Thyroid gland (tissue), 4 donors: ENCODE results near the gene MTA3. TPM values are rescaled to one million over a fixed set of nuclear protein-coding genes. Genes with fewer than 3 reads are reported as not detected.

ENCODE experiments used
- DNase-seq, 2 donors: peaks; one replicate each; pipeline ENCODE4 v3.0.0-alpha.2; 2019
- H3K27ac ChIP-seq, 3 donors: fragments of 200-600 bp; sonication (generic); 1 replicate in 2 of 3; 2 replicates in 1 of 3; pipeline ENCODE4 v1.5.1; 2016 to 2019; ENCODE audit warnings: mild to moderate bottlenecking in 1 of 3, moderate library complexity in 1 of 3
- H3K27me3 ChIP-seq: fragments of 200-600 bp; sonication (generic); one replicate; pipeline ENCODE4 v1.5.1; 2019
- H3K36me3 ChIP-seq, 2 donors: fragments of 200-600 bp; sonication (generic); one replicate each; pipeline ENCODE4 v1.5.1; 2016 to 2019
- H3K4me1 ChIP-seq, 2 donors: fragments of 200-600 bp; sonication (generic); one replicate each; pipeline ENCODE4 v1.5.1; 2017 to 2019
- H3K4me3 ChIP-seq, 3 donors: fragments of 200-600 bp; sonication (generic); replicated peaks in 1 of 3; 1 replicate in 2 of 3; 2 replicates in 1 of 3; pipeline ENCODE4 v1.5.1; 2016; ENCODE audit warnings: mild to moderate bottlenecking in 1 of 3
- H3K9me3 ChIP-seq: fragments of 200-600 bp; sonication (generic); one replicate; pipeline ENCODE4 v1.5.1; 2017
- POLR2A ChIP-seq, 2 donors: fragments of 450-650 bp; IDR thresholded peaks; one replicate each; pipeline ENCODE4 v1.6.1; 2017; ENCODE audit warnings: antibody characterized with exemption in 2 of 2, mild to moderate bottlenecking in 2 of 2, moderate library complexity in 1 of 2
- WGBS, 2 donors: methylation state at CpG; one replicate each; pipeline ENCODE4 v1.1.5; 2017; 5-methylcytosine and 5-hydroxymethylcytosine counted together
- intact Hi-C: fragments of 100-400 bp; cut with DNase I; formaldehyde crosslinking; loops from one replicate; pipeline ENCODE4 v1.15.1; 2023
- total RNA-seq, 4 donors: library from RNA; depleted of rRNA; stranded (reverse); fragments of >200 nt; gene quantifications; one replicate each; pipeline ENCODE4 v1.2.3, GENCODE V29; 2016
- TF ChIP-seq, protein P1 (sequence below), 6 experiments: fragments of 200-600 bp in 3 of 6; fragments of 450-650 bp in 3 of 6; sonication (generic) in 3 of 6; IDR thresholded peaks; one replicate each; pipeline ENCODE4 v1.5.1; 2016 to 2019; ENCODE audit warnings: antibody characterized with exemption in 6 of 6, mild to moderate bottlenecking in 2 of 6, inconsistent platforms in 1 of 6, moderate library complexity in 1 of 6

Gene MTA3
- total RNA-seq, 4 donors from 2014 or later = 29.8 to 50.0 (median 34.0) TPM

DNA sequence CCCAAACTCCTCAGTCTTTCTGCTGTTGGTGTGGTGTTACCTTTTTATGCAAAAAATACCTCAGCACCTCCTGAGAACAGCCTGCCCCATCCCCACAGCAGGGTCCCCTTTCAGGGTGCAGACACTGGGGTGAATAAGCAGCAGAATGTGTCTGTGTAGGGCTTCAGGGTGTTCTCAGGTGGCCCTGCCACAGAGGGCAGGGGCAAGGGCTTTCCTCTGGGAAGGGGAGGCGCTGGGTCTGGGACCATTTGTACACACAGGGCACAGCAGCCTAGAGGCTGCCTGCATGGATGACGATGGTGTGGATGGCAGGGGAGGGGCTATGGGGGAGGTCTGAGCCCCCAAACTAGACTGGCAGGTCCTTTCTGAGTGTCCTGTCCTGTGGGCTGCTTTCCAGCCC is 221.3 kb downstream of the MTA3 start:
- no peak for TF ChIP-seq POLR2A (IDR thresholded peaks at IDR 0.05)
- TF ChIP-seq, protein P1, sequence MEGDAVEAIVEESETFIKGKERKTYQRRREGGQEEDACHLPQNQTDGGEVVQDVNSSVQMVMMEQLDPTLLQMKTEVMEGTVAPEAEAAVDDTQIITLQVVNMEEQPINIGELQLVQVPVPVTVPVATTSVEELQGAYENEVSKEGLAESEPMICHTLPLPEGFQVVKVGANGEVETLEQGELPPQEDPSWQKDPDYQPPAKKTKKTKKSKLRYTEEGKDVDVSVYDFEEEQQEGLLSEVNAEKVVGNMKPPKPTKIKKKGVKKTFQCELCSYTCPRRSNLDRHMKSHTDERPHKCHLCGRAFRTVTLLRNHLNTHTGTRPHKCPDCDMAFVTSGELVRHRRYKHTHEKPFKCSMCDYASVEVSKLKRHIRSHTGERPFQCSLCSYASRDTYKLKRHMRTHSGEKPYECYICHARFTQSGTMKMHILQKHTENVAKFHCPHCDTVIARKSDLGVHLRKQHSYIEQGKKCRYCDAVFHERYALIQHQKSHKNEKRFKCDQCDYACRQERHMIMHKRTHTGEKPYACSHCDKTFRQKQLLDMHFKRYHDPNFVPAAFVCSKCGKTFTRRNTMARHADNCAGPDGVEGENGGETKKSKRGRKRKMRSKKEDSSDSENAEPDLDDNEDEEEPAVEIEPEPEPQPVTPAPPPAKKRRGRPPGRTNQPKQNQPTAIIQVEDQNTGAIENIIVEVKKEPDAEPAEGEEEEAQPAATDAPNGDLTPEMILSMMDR (IDR thresholded peaks at IDR 0.05) = no peak
- no peaks in the 10 kb centered on the region for H3K27me3 ChIP-seq
- peaks cover 0 to 11% of the 10 kb centered on the region in 2 donors for H3K4me1 ChIP-seq
- WGBS, 2 donors = 90 to 100% methylated on average over 2 of the region's 2 CpGs
- H3K36me3 ChIP-seq = no peaks in the 10 kb centered on the region
- no peak for DNase-seq
- intact Hi-C loops = no loop called here
- no peak overlapping the region for H3K4me3 ChIP-seq
- H3K9me3 ChIP-seq = no peaks in the 10 kb centered on the region
- no peak overlapping the region for H3K27ac ChIP-seq

DNA sequence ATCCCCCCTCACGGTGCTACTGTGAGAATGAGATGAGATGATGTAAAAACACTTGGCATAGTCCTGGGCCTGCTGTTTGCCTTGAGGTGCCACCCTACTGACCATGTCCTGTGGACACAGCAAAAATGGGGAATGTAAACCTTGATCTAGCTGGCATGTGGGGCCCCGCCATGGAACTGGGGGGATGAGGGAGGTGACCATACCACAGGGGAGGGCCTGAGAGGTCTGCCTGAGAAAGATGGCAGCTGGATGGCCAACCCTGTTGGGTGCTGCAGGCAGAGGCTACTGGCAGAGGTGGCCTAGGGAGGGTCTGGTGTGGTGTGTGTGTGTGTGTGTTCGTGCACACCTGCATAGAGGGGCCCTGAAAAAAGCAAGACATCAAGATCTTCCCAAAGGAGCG is 223.2 kb downstream of the MTA3 start:
- 67 to 70% methylated on average over 4 of the region's 4 CpGs for whole genome bisulfite sequencing, 2 donors
- Histone ChIP-seq H3K36me3 (no peaks in the 10 kb centered on the region), H3K9me3 (no peaks in the 10 kb centered on the region), H3K4me3 (no peak overlapping the region), H3K4me1 (peaks cover 0 to 11% of the 10 kb centered on the region in 2 donors), H3K27me3 (no peaks in the 10 kb centered on the region), H3K27ac (peak overlapping the region in 2 of 3 donors; percentile 67 to 81)
- DNase-seq = no peak
- no peak for TF ChIP-seq POLR2A (IDR thresholded peaks at IDR 0.05)
- TF ChIP-seq, protein P1 (IDR thresholded peaks at IDR 0.05) = no peak
- intact Hi-C loops = no loop called here

DNA sequence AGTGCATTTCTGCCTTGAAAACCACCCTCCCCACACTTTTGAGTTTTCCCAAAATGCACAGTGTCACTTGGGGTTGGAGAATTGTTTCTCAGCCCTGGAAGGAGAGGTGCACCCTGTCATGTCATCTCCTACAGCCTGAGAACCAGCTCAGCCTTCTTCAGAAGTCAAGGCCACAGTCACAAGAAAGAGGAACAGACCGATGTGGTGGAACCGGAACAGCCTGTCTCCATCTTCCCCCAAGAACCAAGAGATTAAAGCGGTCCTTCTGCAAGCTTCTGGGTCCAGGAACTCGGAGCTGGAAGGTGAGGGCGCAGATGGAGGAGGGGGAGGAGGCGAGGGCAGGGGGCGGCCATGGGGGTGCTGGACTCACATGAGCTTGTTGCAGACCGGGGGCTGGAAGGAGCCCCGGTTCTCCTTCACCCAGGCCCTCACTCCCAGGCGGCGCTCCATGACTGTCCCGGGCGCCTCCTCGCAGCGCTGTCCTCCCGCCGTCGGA is 223.7 kb downstream of the MTA3 start:
- intact Hi-C loops = no loop called here
- DNase-seq = no peak
- TF ChIP-seq, protein P1 (IDR thresholded peaks at IDR 0.05) = no peak
- TF ChIP-seq POLR2A (IDR thresholded peaks at IDR 0.05) = no peak
- Histone ChIP-seq H3K27me3 (no peaks in the 10 kb centered on the region), H3K4me3 (peak overlapping the region; percentile 40 to 63 (median 56)), H3K36me3 (no peaks in the 10 kb centered on the region), H3K27ac (peak overlapping the region; percentile 67 to 81 (median 77)), H3K4me1 (peaks cover 0 to 11% of the 10 kb centered on the region in 2 donors), H3K9me3 (no peaks in the 10 kb centered on the region)
- 5 to 17% methylated on average over 2 to 18 of the region's 18 CpGs for WGBS, 2 donors

DNA sequence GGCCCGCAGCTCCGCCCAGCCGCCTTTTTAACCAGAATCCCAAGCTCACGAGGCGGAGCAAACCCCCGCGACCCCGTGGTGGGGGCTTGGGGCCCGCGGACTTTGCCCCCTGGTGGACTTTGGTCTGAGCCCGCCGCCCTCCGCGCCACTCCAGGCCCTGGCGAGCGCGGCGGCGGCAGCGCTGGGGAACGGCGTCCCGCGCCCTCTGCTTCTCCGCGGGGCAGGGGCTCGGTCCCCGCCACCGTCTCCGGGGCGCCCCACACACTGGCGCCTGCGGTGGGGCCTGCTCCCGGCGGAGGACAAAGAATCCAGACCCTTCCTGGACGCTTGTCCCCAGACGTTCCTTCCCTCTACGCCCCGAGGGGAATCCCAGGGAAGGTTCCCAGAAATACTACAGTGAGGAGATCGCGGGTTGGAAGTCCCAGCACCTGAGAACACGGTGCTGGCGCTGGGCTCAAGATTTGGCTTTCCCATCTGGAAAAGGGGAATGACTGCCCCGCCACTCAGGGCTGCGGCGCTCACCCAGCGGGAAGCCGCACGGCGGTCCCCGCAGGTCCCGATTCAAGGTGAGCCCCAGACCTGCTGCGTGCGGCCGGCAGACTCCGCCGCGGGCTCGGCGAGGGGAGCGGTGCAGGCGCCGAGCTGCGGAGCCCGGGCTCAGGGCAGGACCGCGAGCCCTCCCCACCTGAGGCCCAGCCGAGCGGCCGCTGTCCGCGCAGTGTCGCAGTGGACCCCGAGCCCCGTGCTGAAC is 224.3 kb downstream of the MTA3 start, which contains the start of gene HAAO:
Gene HAAO, minus strand, starts transcription at position 1 of the 751 bp plus-strand sequence. CDS start 47 bp downstream, outside the sequence.
- Histone ChIP-seq H3K4me1 (peaks cover 0 to 11% of the 10 kb centered on the region in 2 donors), H3K27ac (peak within 1 kb of the TSS; percentile 67 to 81 (median 77)), H3K9me3 (no peaks in the 10 kb centered on the region), H3K27me3 (no peaks in the 10 kb centered on the region), H3K4me3 (peak within 1 kb of the TSS; percentile 40 to 63 (median 56)), H3K36me3 (no peaks in the 10 kb centered on the region)
- peak; percentile 47 to 49 for DNase-seq
- TF ChIP-seq POLR2A (IDR thresholded peaks at IDR 0.05) = peak in 1 of 2 donors; percentile 30
- TF ChIP-seq, protein P1 (IDR thresholded peaks at IDR 0.05) = peak in 2 of 6 experiments; percentile 29 to 32
- WGBS, 2 donors = 2% methylated on average over 37 of the region's 75 CpGs; no CpG with 5 or more reads in 1 of the 2 donors
- intact Hi-C loops = no loop called here
